OCI-LY3 (cell line): ENCODE results near the gene LIMD2.

Experiments used
- EZH2phosphoT487 ChIP-seq: fragments of 200-600 bp; shearing (Covaris generic); IDR thresholded peaks from 2 replicates; pipeline ENCODE4 v1.6.1; 2018; ENCODE audit warnings: antibody characterized with exemption, mixed run types, low read depth
- TF ChIP-seq, protein P1 (sequence below): fragments of 200-600, 300-600 bp; sonication (generic); IDR thresholded peaks from 2 replicates; pipeline ENCODE4 v1.5.1; 2014; ENCODE audit warnings: antibody characterized with exemption, low read length, low read depth

DNA sequence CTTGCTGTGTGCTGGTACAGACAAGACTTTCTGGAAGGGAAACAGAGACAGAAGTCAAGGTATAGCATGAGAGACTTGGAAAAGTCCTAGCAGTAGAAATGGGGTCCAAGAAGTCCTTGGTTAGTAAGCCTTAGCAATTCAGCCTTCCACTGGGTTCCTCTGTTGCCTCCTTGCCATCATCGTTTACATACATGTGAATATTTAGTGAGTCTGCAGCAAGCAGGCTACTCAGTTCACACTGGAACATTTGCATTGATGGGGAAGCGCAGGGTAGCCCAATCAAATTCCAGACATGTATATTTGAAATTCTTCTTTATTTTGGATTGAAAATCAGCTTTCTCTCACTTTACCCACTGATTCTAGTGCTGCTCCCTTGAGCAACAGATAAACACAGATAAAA lies 27.1 kb downstream of the LIMD2 start:
- TF ChIP-seq, protein P1, sequence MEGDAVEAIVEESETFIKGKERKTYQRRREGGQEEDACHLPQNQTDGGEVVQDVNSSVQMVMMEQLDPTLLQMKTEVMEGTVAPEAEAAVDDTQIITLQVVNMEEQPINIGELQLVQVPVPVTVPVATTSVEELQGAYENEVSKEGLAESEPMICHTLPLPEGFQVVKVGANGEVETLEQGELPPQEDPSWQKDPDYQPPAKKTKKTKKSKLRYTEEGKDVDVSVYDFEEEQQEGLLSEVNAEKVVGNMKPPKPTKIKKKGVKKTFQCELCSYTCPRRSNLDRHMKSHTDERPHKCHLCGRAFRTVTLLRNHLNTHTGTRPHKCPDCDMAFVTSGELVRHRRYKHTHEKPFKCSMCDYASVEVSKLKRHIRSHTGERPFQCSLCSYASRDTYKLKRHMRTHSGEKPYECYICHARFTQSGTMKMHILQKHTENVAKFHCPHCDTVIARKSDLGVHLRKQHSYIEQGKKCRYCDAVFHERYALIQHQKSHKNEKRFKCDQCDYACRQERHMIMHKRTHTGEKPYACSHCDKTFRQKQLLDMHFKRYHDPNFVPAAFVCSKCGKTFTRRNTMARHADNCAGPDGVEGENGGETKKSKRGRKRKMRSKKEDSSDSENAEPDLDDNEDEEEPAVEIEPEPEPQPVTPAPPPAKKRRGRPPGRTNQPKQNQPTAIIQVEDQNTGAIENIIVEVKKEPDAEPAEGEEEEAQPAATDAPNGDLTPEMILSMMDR = no peak
- no peak for TF ChIP-seq EZH2phosphoT487
